ENCODE data around the gene IL1RL1. TPM values are rescaled to one million over a fixed set of nuclear protein-coding genes. Genes with fewer than 3 reads are reported as not detected.
A peak's percentile ranks its signal among the peaks of the same experiment; 100 is the strongest.
"Not testable (repeated sequence)": the region's sequence is repeated elsewhere in the genome, so short reads cannot be mapped to it uniquely, and the experiment has no call there.

The IL1RL1 gene
- polyA plus RNA-seq, 3 donors from 2014 or later, result 0.48 to 1.8 TPM; not detected in 1

- peak in 2 of 3 donors; percentile 35 to 42 for DNase-seq
- not testable (repeated sequence) for H3K27me3 Mint-ChIP-seq (ENCODE audit: low read depth in 3 of 3); H3K9me3 Mint-ChIP-seq; H3K36me3 Mint-ChIP-seq; H3K27ac Mint-ChIP-seq; H3K4me1 Mint-ChIP-seq; H3K4me3 Mint-ChIP-seq
These were observed 13.6 kb downstream of the IL1RL1 start for GRCh38 chr2:102324914-102325313.

- Mint-ChIP-seq H3K27me3 (ENCODE audit: low read depth in 3 of 3) (peaks cover 0 to 7% (median 2%) of the 10 kb centered on the region in 3 donors), H3K36me3 (peaks cover 0 to 11% (median 0%) of the 10 kb centered on the region in 3 donors), H3K4me1 (no peaks in the 10 kb centered on the region), H3K4me3 (no peak overlapping the region), H3K27ac (no peak overlapping the region), H3K9me3 (peaks cover 0 to 7% (median 0%) of the 10 kb centered on the region in 6 donors)
- no peak for DNase-seq
These were observed 20.1 kb downstream of the IL1RL1 start for GRCh38 chr2:102331311-102331980.

GRCh38 chr2:102334486-102334885, 23.1 kb downstream of the IL1RL1 start:
- no peak for DNase-seq
- Mint-ChIP-seq H3K27me3 (ENCODE audit: low read depth in 3 of 3) (peaks cover 0 to 7% (median 2%) of the 10 kb centered on the region in 3 donors), H3K9me3 (peaks cover 0 to 2% (median 0%) of the 10 kb centered on the region in 6 donors), H3K36me3 (peaks cover 0 to 11% (median 0%) of the 10 kb centered on the region in 3 donors), H3K4me1 (no peaks in the 10 kb centered on the region), H3K4me3 (no peak overlapping the region), H3K27ac (no peak overlapping the region)

- H3K4me1 Mint-ChIP-seq, result no peaks in the 10 kb centered on the region
- H3K27me3 Mint-ChIP-seq (ENCODE audit: low read depth in 3 of 3), result peaks cover 0 to 6% (median 2%) of the 10 kb centered on the region in 3 donors
- no peaks in the 10 kb centered on the region for H3K9me3 Mint-ChIP-seq
- H3K4me3 Mint-ChIP-seq, result no peak overlapping the region
- H3K36me3 Mint-ChIP-seq, result peaks cover 0 to 11% (median 0%) of the 10 kb centered on the region in 3 donors
- DNase-seq, result no peak
- no peak overlapping the region for H3K27ac Mint-ChIP-seq
These were observed 24.6 kb downstream of the IL1RL1 start for GRCh38 chr2:102335871-102336366.

GRCh38 chr2:102336502-102336945, 25.2 kb downstream of the IL1RL1 start:
- DNase-seq, result no peak
- Mint-ChIP-seq H3K27me3 (ENCODE audit: low read depth in 3 of 3) (peaks cover 0 to 4% (median 2%) of the 10 kb centered on the region in 3 donors), H3K9me3 (no peaks in the 10 kb centered on the region), H3K36me3 (peaks cover 0 to 11% (median 0%) of the 10 kb centered on the region in 3 donors), H3K4me1 (no peaks in the 10 kb centered on the region), H3K27ac (no peak overlapping the region), H3K4me3 (no peak overlapping the region)

GRCh38 chr2:102337012-102337411, 25.6 kb downstream of the IL1RL1 start:
- Mint-ChIP-seq H3K9me3 (no peaks in the 10 kb centered on the region), H3K27ac (no peak overlapping the region), H3K36me3 (peaks cover 0 to 11% (median 0%) of the 10 kb centered on the region in 3 donors), H3K4me3 (no peak overlapping the region), H3K27me3 (ENCODE audit: low read depth in 3 of 3) (peaks cover 0 to 4% (median 2%) of the 10 kb centered on the region in 3 donors), H3K4me1 (no peaks in the 10 kb centered on the region)
- no peak for DNase-seq

- H3K27ac Mint-ChIP-seq, result no peak overlapping the region
- H3K4me1 Mint-ChIP-seq, result no peaks in the 10 kb centered on the region
- peaks cover 0 to 6% (median 0%) of the 10 kb centered on the region in 3 donors for H3K36me3 Mint-ChIP-seq
- DNase-seq, result no peak
- H3K27me3 Mint-ChIP-seq (ENCODE audit: low read depth in 3 of 3), result peaks cover 0 to 1% (median under 1%) of the 10 kb centered on the region in 3 donors
- no peak overlapping the region for H3K4me3 Mint-ChIP-seq
- H3K9me3 Mint-ChIP-seq, result no peaks in the 10 kb centered on the region
These were observed 26.4 kb downstream of the IL1RL1 start for GRCh38 chr2:102337481-102338386.

- Mint-ChIP-seq H3K27me3 (ENCODE audit: low read depth in 3 of 3) (no peaks in the 10 kb centered on the region), H3K9me3 (no peaks in the 10 kb centered on the region), H3K36me3 (no peaks in the 10 kb centered on the region), H3K4me3 (no peak overlapping the region), H3K27ac (no peak overlapping the region), H3K4me1 (no peaks in the 10 kb centered on the region)
- no peak for DNase-seq
These were observed 29.4 kb downstream of the IL1RL1 start for GRCh38 chr2:102340778-102341177.

GRCh38 chr2:102342888-102343287, 31.5 kb downstream of the IL1RL1 start:
- no peak for DNase-seq
- Mint-ChIP-seq H3K27ac (no peak overlapping the region), H3K9me3 (no peaks in the 10 kb centered on the region), H3K27me3 (ENCODE audit: low read depth in 3 of 3) (peaks cover 0 to 2% (median 0%) of the 10 kb centered on the region in 3 donors), H3K4me3 (no peak overlapping the region), H3K36me3 (no peaks in the 10 kb centered on the region), H3K4me1 (no peaks in the 10 kb centered on the region)

GRCh38 chr2:102344397-102344796, 33.0 kb downstream of the IL1RL1 start:
- no peaks in the 10 kb centered on the region for H3K4me1 Mint-ChIP-seq
- H3K4me3 Mint-ChIP-seq, result no peak overlapping the region
- no peaks in the 10 kb centered on the region for H3K36me3 Mint-ChIP-seq
- H3K27ac Mint-ChIP-seq, result no peak overlapping the region
- DNase-seq, result no peak
- H3K9me3 Mint-ChIP-seq, result no peaks in the 10 kb centered on the region
- peaks cover 0 to 2% (median 0%) of the 10 kb centered on the region in 3 donors for H3K27me3 Mint-ChIP-seq (ENCODE audit: low read depth in 3 of 3)

GRCh38 chr2:102345329-102345920, 34.1 kb downstream of the IL1RL1 start:
- DNase-seq, result no peak
- Mint-ChIP-seq H3K27ac (no peak overlapping the region), H3K4me3 (no peak overlapping the region), H3K36me3 (no peaks in the 10 kb centered on the region), H3K27me3 (ENCODE audit: low read depth in 3 of 3) (peaks cover 0 to 2% (median 0%) of the 10 kb centered on the region in 3 donors), H3K4me1 (no peaks in the 10 kb centered on the region), H3K9me3 (no peaks in the 10 kb centered on the region)

GRCh38 chr2:102346381-102347130, 35.2 kb downstream of the IL1RL1 start:
- Mint-ChIP-seq H3K4me3 (no peak overlapping the region), H3K27me3 (ENCODE audit: low read depth in 3 of 3) (peaks cover 0 to 2% (median 0%) of the 10 kb centered on the region in 3 donors), H3K36me3 (no peaks in the 10 kb centered on the region), H3K27ac (no peak overlapping the region), H3K4me1 (no peaks in the 10 kb centered on the region), H3K9me3 (no peaks in the 10 kb centered on the region)
- no peak for DNase-seq

- no peak for DNase-seq
- Mint-ChIP-seq H3K27ac (peak overlapping the region in 2 of 6 donors; percentile 1 to 9), H3K4me3 (no peak overlapping the region), H3K9me3 (no peaks in the 10 kb centered on the region), H3K4me1 (peaks cover under 1 to 6% of the 10 kb centered on the region in 2 donors), H3K27me3 (ENCODE audit: low read depth in 3 of 3) (peaks cover 0 to 2% (median 0%) of the 10 kb centered on the region in 3 donors), H3K36me3 (no peaks in the 10 kb centered on the region)
These were observed 38.9 kb downstream of the IL1RL1 start for GRCh38 chr2:102350137-102350793.

Data from immature natural killer cell (primary cell).